CD4-positive, alpha-beta T cell (primary cell): ENCODE results near the gene GPBP1. TPM values are rescaled to one million over a fixed set of nuclear protein-coding genes. Genes with fewer than 3 reads are reported as not detected.

Experiments
- ATAC-seq: fragments of 200-7000 bp; cut with Tn5 transposase; one replicate; pipeline ENCODE4 v1.10.0; 2022; ENCODE audit warnings: mild to moderate bottlenecking; ENCODE audit not compliant: poor library complexity
- CTCF ChIA-PET: fragments of 350-600 bp; sonication (Branson Sonifier 250); formaldehyde crosslinking; loops from one replicate; lab custom pipeline; 2021; ENCODE audit warnings: antibody characterized with exemption, inconsistent platforms; lab: Charles Lee
- POLR2A ChIA-PET: fragments of 350-600 bp; sonication (Branson Sonifier 250); formaldehyde crosslinking; loops from one replicate; lab custom pipeline; 2021; ENCODE audit warnings: antibody characterized with exemption, inconsistent platforms; lab: Charles Lee
- DNase-seq, 14 experiments: peaks; one replicate each; pipeline ENCODE4 v3.0.0-alpha.2; 2013 to 2020; ENCODE audit warnings: mixed read lengths in 2 of 14
- H3K27ac ChIP-seq, 2 donors: one replicate each; pipeline versions ENCODE4 v1.5.1 to v1.7.0; 2013; ENCODE audit warnings: low read length in 2 of 2, low read depth in 1 of 2, mild to moderate bottlenecking in 1 of 2
- H3K27me3 ChIP-seq, 2 experiments: 1 replicate in 1 of 2; 2 replicates in 1 of 2; pipeline versions ENCODE4 v1.6.1 to v1.7.0; 2013; ENCODE audit warnings: low read length in 2 of 2, control low read depth in 1 of 2, mild to moderate bottlenecking in 1 of 2, moderate library complexity in 1 of 2; ENCODE audit not compliant: insufficient read depth in 2 of 2, control insufficient read depth in 1 of 2
- H3K36me3 ChIP-seq: one replicate; pipeline ENCODE4 v1.6.1; 2013; ENCODE audit warnings: low read length, control low read depth; ENCODE audit not compliant: insufficient read depth
- H3K4me1 ChIP-seq: one replicate; pipeline ENCODE4 v1.6.1; 2013; ENCODE audit warnings: low read length, control low read depth; ENCODE audit not compliant: insufficient read depth
- H3K4me3 ChIP-seq: one replicate; pipeline ENCODE4 v1.5.1; 2013; ENCODE audit warnings: mild to moderate bottlenecking, low read length, moderate library complexity
- H3K9me3 ChIP-seq, 2 experiments: 1 replicate in 1 of 2; 2 replicates in 1 of 2; pipeline versions ENCODE4 v1.6.1 to v1.7.0; 2013; ENCODE audit warnings: low read length in 2 of 2, mild to moderate bottlenecking in 2 of 2, control low read depth in 1 of 2, moderate library complexity in 1 of 2; ENCODE audit not compliant: control insufficient read depth in 1 of 2, insufficient read depth in 1 of 2
- H3K27ac Mint-ChIP-seq: one replicate; pipeline ENCODE4 v1.8.0; 2020; ENCODE audit warnings: mixed read lengths
- H3K27me3 Mint-ChIP-seq: one replicate; pipeline ENCODE4 v1.8.0; 2021; ENCODE audit warnings: mixed read lengths
- H3K36me3 Mint-ChIP-seq: one replicate; pipeline ENCODE4 v1.8.0; 2021; ENCODE audit warnings: low read depth, mixed read lengths
- H3K4me1 Mint-ChIP-seq: one replicate; pipeline ENCODE4 v1.8.0; 2021; ENCODE audit warnings: low read depth, mixed read lengths
- H3K4me3 Mint-ChIP-seq: one replicate; pipeline ENCODE4 v1.8.0; 2020; ENCODE audit warnings: mild to moderate bottlenecking, mixed read lengths
- H3K9me3 Mint-ChIP-seq: one replicate; pipeline ENCODE4 v1.8.0; 2020; ENCODE audit warnings: mixed read lengths
- CTCF ChIP-seq: fragments of 200-600 bp; IDR thresholded peaks from one replicate; pipeline ENCODE4 v1.8.0; 2022; ENCODE audit warnings: antibody characterized with exemption, mild to moderate bottlenecking
- intact Hi-C, 2 experiments: fragments of 100-400 bp; cut with DNase I in 1 of 2; cut with micrococcal nuclease in 1 of 2; formaldehyde crosslinking; loops; one replicate each; pipeline versions ENCODE4 v1.15.1 to v1.9.0; 2023 to 2025; cut with DNase I, micrococcal nuclease
- total RNA-seq, 174 experiments: library from RNA in 2 of 174; stranded (reverse) in 2 of 174; gene quantifications; one replicate each; pipeline ENCODE4 v1.2.3 and lab custom pipeline; 2021 to 2026

Gene GPBP1
- total RNA-seq, 2 experiments from 2014 or later: 136 to 137 TPM

- no peak overlapping the region for H3K27ac ChIP-seq
- Mint-ChIP-seq H3K9me3 (peaks cover 5% of the 10 kb centered on the region), H3K4me3 (no peak overlapping the region), H3K27ac (no peak overlapping the region), H3K27me3 (no peaks in the 10 kb centered on the region), H3K4me1 (no peaks in the 10 kb centered on the region), H3K36me3 (no peaks in the 10 kb centered on the region)
- no peak for DNase-seq
- intact Hi-C loops: no loop called here
- no peak overlapping the region for H3K4me3 ChIP-seq
- H3K27me3 ChIP-seq: no peaks in the 10 kb centered on the region
- no peaks in the 10 kb centered on the region for H3K9me3 ChIP-seq
- no peak for TF ChIP-seq CTCF
- ATAC-seq: no peak
- POLR2A ChIA-PET: no interaction called here
- CTCF ChIA-PET: no interaction called here
- H3K4me1 ChIP-seq: no peaks in the 10 kb centered on the region
- no peaks in the 10 kb centered on the region for H3K36me3 ChIP-seq
These were observed 137.4 kb downstream of the GPBP1 start for GRCh38 chr5:57311251-57311650.

GRCh38 chr5:57311921-57312735 lies 138.3 kb downstream of the GPBP1 start:
- no peak overlapping the region for H3K4me3 Mint-ChIP-seq
- no peak for TF ChIP-seq CTCF
- ChIA-PET CTCF (no interaction called here), POLR2A (no interaction called here)
- no peak overlapping the region for H3K27ac Mint-ChIP-seq
- no peaks in the 10 kb centered on the region for H3K27me3 Mint-ChIP-seq
- no peak overlapping the region for H3K27ac ChIP-seq
- intact Hi-C loops: no loop called here
- no peaks in the 10 kb centered on the region for H3K4me1 ChIP-seq
- DNase-seq: no peak
- H3K36me3 ChIP-seq: no peaks in the 10 kb centered on the region
- ATAC-seq: no peak
- no peaks in the 10 kb centered on the region for H3K9me3 ChIP-seq
- H3K36me3 Mint-ChIP-seq: no peaks in the 10 kb centered on the region
- no peaks in the 10 kb centered on the region for H3K4me1 Mint-ChIP-seq
- no peak overlapping the region for H3K4me3 ChIP-seq
- H3K9me3 Mint-ChIP-seq: peaks cover 2% of the 10 kb centered on the region
- peaks cover 0 to 3% of the 10 kb centered on the region in 2 experiments for H3K27me3 ChIP-seq

GRCh38 chr5:57313716-57314115 lies 139.9 kb downstream of the GPBP1 start:
- intact Hi-C loops: no loop called here
- no peaks in the 10 kb centered on the region for H3K27me3 Mint-ChIP-seq
- no peaks in the 10 kb centered on the region for H3K36me3 ChIP-seq
- ChIA-PET POLR2A (no interaction called here), CTCF (no interaction called here)
- no peaks in the 10 kb centered on the region for H3K9me3 ChIP-seq
- no peaks in the 10 kb centered on the region for H3K4me1 ChIP-seq
- H3K4me3 ChIP-seq: no peak overlapping the region
- H3K4me1 Mint-ChIP-seq: no peaks in the 10 kb centered on the region
- H3K4me3 Mint-ChIP-seq: no peak overlapping the region
- ATAC-seq: no peak
- peaks cover 0 to 6% of the 10 kb centered on the region in 2 experiments for H3K27me3 ChIP-seq
- no peak for TF ChIP-seq CTCF
- H3K36me3 Mint-ChIP-seq: no peaks in the 10 kb centered on the region
- peaks cover 1% of the 10 kb centered on the region for H3K9me3 Mint-ChIP-seq
- DNase-seq: no peak
- no peak overlapping the region for H3K27ac ChIP-seq
- no peak overlapping the region for H3K27ac Mint-ChIP-seq

Other genes with a start within 250 kb of the GPBP1 start
- 10 to 100 TPM; 25.9 to 26.1 TPM for gene MIER3, start 221.9 kb upstream of the GPBP1 start, total RNA-seq